Measurements from ENCODE around the gene CCDC57.

GRCh38 chr17:82175951-82176350, 36.7 kb downstream of the CCDC57 start:
- TF ChIP-seq CTCF (IDR thresholded peaks at IDR 0.05) = no peak
- TF ChIP-seq POLR2A (IDR thresholded peaks at IDR 0.05) = no peak

All from heart left ventricle (tissue), 13 donors.